ENCODE data around the gene PTCSC3.

The PTCSC3 gene

GRCh38 chr14:36174767-36175424, 1.6 kb downstream of the PTCSC3 start:
- no peak for TF ChIP-seq CTCF (IDR thresholded peaks at IDR 0.05)

- TF ChIP-seq CTCF (IDR thresholded peaks at IDR 0.05), result no peak
Observed at GRCh38 chr14:36173161-36173560, 3.4 kb downstream of the PTCSC3 start.

- no peak for TF ChIP-seq CTCF (IDR thresholded peaks at IDR 0.05)
Observed at GRCh38 chr14:36171607-36172006, 4.9 kb downstream of the PTCSC3 start.

- no peak for TF ChIP-seq CTCF (IDR thresholded peaks at IDR 0.05)
Observed at GRCh38 chr14:36167431-36167830, 9.1 kb downstream of the PTCSC3 start.

GRCh38 chr14:36163451-36163850, 13.1 kb downstream of the PTCSC3 start:
- TF ChIP-seq CTCF (IDR thresholded peaks at IDR 0.05), result no peak

GRCh38 chr14:36162267-36162666, 14.3 kb downstream of the PTCSC3 start:
- TF ChIP-seq CTCF (IDR thresholded peaks at IDR 0.05), result no peak

- TF ChIP-seq CTCF (IDR thresholded peaks at IDR 0.05), result no peak
Observed at GRCh38 chr14:36161776-36162175, 14.7 kb downstream of the PTCSC3 start.

GRCh38 chr14:36151335-36151734, 25.2 kb downstream of the PTCSC3 start:
- TF ChIP-seq CTCF (IDR thresholded peaks at IDR 0.05), result no peak

Measured in LNCAP (cell line).